Mucosa of rectum (tissue), 2 donors: ENCODE measurements around the gene MAP2.

Experiments
- H3K27ac ChIP-seq, 2 donors: one replicate each; pipeline ENCODE4 v1.7.0; 2013; ENCODE audit warnings: inconsistent platforms in 2 of 2, low read depth in 2 of 2, low read length in 2 of 2
- H3K27me3 ChIP-seq, 2 donors: one replicate each; pipeline ENCODE4 v1.7.0; 2013; ENCODE audit warnings: low read length in 2 of 2; ENCODE audit not compliant: control insufficient read depth in 2 of 2, insufficient read depth in 2 of 2
- H3K36me3 ChIP-seq, 2 donors: one replicate each; pipeline ENCODE4 v1.7.0; 2013; ENCODE audit warnings: low read length in 2 of 2; ENCODE audit not compliant: control insufficient read depth in 2 of 2, insufficient read depth in 2 of 2
- H3K4me1 ChIP-seq, 2 donors: one replicate each; pipeline ENCODE4 v1.7.0; 2013; ENCODE audit warnings: low read length in 2 of 2, mild to moderate bottlenecking in 1 of 2; ENCODE audit not compliant: control insufficient read depth in 2 of 2, insufficient read depth in 2 of 2
- H3K4me3 ChIP-seq, 2 donors: one replicate each; pipeline ENCODE4 v1.7.0; 2013; ENCODE audit warnings: low read length in 2 of 2
- H3K9ac ChIP-seq, 2 donors: one replicate each; pipeline ENCODE4 v1.7.0; 2013; ENCODE audit warnings: low read length in 2 of 2, low read depth in 1 of 2, mild to moderate bottlenecking in 1 of 2
- H3K9me3 ChIP-seq, 2 donors: one replicate each; pipeline ENCODE4 v1.7.0; 2013; ENCODE audit warnings: low read length in 2 of 2; ENCODE audit not compliant: control insufficient read depth in 2 of 2
- donor health status: healthy.
- donor health status: Normal muscosa, but diverticular disease.

The MAP2 gene

DNA sequence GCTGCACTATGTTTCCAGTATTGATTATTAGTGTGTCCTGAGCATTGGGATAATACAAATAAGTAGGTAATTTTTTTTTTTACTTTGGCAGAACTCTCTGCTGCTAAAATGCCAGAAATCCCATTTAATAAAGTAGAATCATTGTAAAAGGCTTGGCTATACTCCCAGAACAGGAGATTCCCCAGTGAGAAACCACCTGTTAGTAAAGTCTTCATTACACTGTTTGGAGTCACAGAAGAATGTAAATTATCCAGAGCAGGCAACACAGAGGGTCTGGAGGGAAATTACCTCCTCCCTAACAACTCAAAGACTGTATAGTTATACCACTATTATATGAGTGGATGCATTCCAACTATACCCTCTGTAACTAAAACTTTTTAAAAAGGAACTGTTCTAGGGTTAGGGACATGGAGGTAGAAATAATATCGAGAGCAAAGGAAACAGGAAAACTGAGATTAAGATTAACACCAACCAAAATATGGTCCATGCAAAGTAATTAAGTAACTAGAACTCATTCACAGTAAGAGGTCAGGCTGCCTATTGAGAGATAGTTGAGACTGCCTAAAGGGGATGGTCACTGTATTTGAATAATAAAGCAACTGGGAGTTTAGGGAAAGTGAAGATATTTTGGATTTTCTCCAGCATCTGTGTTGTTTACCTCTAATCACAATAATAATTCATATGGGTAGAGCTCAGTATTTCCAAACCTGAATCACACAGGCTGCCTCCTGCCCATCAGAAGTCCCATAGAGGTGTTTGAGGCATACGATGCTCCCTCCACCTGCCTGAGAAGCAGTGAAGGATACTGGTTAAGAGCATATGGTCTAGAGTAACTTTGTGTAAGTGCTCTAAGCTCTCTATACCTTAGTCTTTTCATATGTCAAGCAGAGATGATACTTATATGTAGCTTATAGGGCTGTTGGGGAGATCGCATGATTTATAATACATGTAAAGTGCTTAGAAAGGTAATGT lies 34.4 kb downstream of the MAP2 start:
- H3K4me3 ChIP-seq, result no peak overlapping the region
- no peaks in the 10 kb centered on the region for H3K27me3 ChIP-seq
- H3K27ac ChIP-seq, result no peak overlapping the region
- no peak overlapping the region for H3K9ac ChIP-seq
- H3K4me1 ChIP-seq, result no peaks in the 10 kb centered on the region
- no peaks in the 10 kb centered on the region for H3K9me3 ChIP-seq
- no peaks in the 10 kb centered on the region for H3K36me3 ChIP-seq

DNA sequence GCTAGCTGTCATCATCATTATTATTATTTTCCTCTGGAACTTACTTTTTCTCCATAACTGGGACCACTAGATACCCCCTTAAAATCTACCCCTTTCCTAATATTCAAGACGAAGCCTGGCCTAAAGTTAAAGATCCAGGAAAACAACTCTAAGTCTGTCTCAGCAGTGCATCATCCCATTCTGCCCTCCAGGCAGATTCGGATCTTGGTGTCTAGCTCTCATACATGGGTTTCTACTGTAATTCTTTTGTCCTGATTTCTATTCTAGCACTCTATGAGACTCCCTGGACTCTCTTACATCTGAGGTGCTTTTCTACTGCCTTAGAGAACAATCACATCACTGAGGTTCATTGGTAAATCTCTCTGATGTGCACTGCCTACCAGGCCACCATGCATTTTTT lies 35.5 kb downstream of the MAP2 start:
- H3K27me3 ChIP-seq, result no peaks in the 10 kb centered on the region
- no peaks in the 10 kb centered on the region for H3K9me3 ChIP-seq
- no peaks in the 10 kb centered on the region for H3K4me1 ChIP-seq
- no peak overlapping the region for H3K9ac ChIP-seq
- H3K4me3 ChIP-seq, result no peak overlapping the region
- H3K27ac ChIP-seq, result no peak overlapping the region
- H3K36me3 ChIP-seq, result no peaks in the 10 kb centered on the region

DNA sequence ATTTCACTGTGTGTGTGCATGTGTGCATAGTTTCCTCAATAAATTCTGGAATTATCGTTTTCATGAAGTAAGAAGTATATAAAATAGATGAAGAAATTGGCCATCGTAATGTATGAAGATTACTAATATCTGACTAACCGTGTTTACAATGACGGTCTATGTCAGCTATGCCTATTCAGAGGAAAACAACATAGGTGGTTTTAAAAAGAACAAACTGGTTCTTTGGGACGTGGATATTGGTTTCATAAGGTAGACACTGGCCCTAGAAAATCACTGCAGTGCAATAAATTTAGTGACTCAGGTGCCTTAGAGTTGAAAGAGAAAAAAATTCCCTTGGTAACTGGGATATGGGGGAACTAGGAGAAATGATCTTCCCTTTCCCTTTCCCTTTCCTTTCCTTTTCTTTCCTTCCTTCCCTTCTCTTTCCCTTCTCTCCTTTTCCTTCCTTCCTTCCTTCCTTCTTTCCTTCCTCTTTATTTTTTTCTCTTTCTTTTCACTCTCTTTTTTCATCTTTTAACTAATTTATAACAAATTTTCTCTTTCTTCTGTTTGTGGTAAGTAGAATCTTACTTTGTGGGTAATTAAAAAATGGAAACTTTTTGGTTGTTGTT lies 36.4 kb downstream of the MAP2 start:
- Histone ChIP-seq H3K36me3 (no peaks in the 10 kb centered on the region), H3K4me3 (no peak overlapping the region), H3K27me3 (no peaks in the 10 kb centered on the region), H3K9ac (no peak overlapping the region), H3K27ac (no peak overlapping the region), H3K9me3 (no peaks in the 10 kb centered on the region), H3K4me1 (no peaks in the 10 kb centered on the region)

DNA sequence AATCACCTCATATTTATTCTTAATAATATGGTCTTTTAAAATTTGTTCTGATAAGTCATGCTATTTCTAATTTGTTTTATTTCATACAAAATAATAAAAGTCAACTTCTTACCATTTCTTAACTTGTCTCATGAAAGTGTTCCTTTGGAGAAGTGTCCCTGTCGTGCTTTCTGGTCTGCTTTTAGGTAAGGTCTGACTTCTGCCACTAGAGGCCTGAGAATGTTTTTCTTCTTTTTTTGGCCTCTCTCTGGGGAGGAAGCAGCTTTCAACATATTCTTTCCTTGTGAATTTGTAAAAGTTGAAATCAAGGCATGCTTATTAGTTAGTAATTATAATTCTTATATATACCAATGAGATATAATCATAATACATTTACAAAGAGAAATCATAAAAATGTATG lies 39.4 kb downstream of the MAP2 start:
- H3K36me3 ChIP-seq, result no peaks in the 10 kb centered on the region
- H3K4me1 ChIP-seq, result no peaks in the 10 kb centered on the region
- H3K9me3 ChIP-seq, result no peaks in the 10 kb centered on the region
- no peak overlapping the region for H3K27ac ChIP-seq
- H3K4me3 ChIP-seq, result no peak overlapping the region
- H3K27me3 ChIP-seq, result no peaks in the 10 kb centered on the region
- H3K9ac ChIP-seq, result no peak overlapping the region

DNA sequence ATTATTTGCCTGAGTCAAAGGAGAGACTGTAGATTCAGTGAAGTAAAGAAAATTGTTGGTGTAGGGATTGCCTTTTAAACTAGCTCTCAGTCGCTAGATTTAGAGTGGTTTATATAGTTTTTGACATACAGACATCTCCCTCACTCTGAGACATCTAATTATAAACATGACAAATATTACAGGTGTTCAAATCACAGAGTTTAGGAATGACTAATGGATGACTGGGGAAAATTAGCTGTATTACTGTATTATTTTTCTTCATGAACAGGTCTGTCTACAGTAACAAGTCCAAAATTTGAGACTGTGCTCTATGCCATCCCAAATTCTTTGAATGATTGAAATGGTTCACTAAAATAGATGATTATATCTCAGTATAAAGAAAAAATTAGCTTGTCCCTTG lies 40.0 kb downstream of the MAP2 start:
- Histone ChIP-seq H3K9ac (no peak overlapping the region), H3K27ac (no peak overlapping the region), H3K4me3 (no peak overlapping the region), H3K27me3 (no peaks in the 10 kb centered on the region), H3K36me3 (no peaks in the 10 kb centered on the region), H3K9me3 (no peaks in the 10 kb centered on the region), H3K4me1 (no peaks in the 10 kb centered on the region)

DNA sequence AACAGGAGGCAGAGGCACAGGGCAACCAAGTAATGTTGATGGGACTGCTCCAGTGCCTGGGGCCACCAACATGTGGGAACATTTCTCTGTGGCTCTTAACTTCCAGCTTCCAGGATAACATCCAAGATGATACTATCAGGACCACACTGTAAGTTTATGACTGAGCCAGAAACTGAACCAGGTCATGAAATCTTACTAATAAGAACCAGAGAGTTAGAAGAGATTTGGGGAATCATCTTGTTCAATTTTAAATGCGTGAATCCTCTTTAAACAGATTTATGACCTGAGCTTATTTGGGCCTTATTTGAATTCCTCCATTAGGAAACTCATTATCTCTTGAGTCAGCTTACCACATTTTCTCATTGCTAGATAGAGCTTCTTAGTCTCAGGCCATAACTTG lies 45.0 kb downstream of the MAP2 start:
- H3K9ac ChIP-seq, result no peak overlapping the region
- H3K27ac ChIP-seq, result no peak overlapping the region
- H3K36me3 ChIP-seq, result no peaks in the 10 kb centered on the region
- H3K4me3 ChIP-seq, result no peak overlapping the region
- H3K9me3 ChIP-seq, result no peaks in the 10 kb centered on the region
- H3K27me3 ChIP-seq, result no peaks in the 10 kb centered on the region
- H3K4me1 ChIP-seq, result no peaks in the 10 kb centered on the region

DNA sequence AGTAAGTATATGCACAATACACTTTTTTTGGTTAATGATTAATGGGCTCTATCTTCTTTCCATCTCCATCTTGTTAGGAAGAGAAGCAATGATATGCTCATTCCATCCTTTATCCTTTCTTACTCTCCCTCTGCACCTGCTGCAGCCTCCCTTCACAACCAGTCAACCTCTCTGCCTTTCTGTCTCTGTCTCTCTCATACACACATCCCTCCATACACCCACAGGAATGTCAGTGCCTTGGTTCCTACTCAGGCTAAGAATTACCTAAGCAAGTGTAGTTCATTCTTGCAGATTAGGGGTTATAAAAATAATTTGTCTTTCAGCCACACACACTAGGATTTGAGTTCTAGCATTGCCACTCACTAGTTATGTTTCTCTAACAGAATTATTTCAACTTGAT lies 45.6 kb downstream of the MAP2 start:
- no peak overlapping the region for H3K4me3 ChIP-seq
- H3K36me3 ChIP-seq, result no peaks in the 10 kb centered on the region
- no peak overlapping the region for H3K27ac ChIP-seq
- no peak overlapping the region for H3K9ac ChIP-seq
- peaks cover 0 to 4% of the 10 kb centered on the region in 2 donors for H3K4me1 ChIP-seq
- H3K27me3 ChIP-seq, result no peaks in the 10 kb centered on the region
- H3K9me3 ChIP-seq, result no peaks in the 10 kb centered on the region

DNA sequence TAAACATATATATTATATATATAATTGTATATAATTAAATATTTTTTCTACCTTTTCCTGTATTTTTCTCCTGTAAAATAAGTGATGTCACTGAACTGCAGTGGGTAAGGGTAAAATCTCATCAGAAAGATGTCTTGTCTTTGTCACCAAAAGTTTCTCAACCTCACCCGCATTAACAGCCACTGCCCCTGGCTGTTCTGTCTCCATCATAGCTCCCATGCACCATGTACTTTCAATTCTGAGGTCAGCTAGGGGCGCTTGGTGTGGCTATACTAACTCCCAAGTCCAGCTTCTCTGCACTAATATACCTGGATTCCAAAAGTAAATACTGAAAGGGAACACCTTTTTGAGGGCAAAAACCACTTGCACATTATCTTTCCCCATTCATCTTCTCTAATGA lies 46.6 kb downstream of the MAP2 start:
- H3K4me1 ChIP-seq, result peaks cover 0 to 4% of the 10 kb centered on the region in 2 donors
- no peak overlapping the region for H3K4me3 ChIP-seq
- H3K9me3 ChIP-seq, result no peaks in the 10 kb centered on the region
- no peaks in the 10 kb centered on the region for H3K27me3 ChIP-seq
- H3K36me3 ChIP-seq, result no peaks in the 10 kb centered on the region
- H3K27ac ChIP-seq, result no peak overlapping the region
- no peak overlapping the region for H3K9ac ChIP-seq

DNA sequence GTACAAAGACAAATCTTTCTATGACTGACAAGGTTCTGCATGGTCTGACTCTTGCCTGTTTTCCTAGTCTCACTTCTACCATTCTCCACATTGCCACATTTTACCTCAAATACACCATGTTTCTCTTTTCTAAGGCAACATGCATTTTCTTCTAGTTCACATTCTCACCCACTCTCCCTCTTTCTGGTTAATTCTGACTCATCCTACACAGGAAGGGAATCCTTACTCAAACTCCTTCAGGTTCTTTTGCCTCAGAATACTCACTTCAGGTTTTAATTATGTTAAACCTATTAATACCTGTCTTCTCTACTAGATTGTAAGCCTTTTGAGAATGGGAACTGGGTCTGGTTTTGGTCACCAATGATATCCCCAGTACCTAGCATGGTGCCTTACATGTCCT lies 47.2 kb downstream of the MAP2 start:
- H3K27ac ChIP-seq, result no peak overlapping the region
- H3K4me1 ChIP-seq, result peaks cover 0 to 4% of the 10 kb centered on the region in 2 donors
- H3K36me3 ChIP-seq, result no peaks in the 10 kb centered on the region
- H3K4me3 ChIP-seq, result no peak overlapping the region
- H3K27me3 ChIP-seq, result no peaks in the 10 kb centered on the region
- H3K9me3 ChIP-seq, result no peaks in the 10 kb centered on the region
- no peak overlapping the region for H3K9ac ChIP-seq

DNA sequence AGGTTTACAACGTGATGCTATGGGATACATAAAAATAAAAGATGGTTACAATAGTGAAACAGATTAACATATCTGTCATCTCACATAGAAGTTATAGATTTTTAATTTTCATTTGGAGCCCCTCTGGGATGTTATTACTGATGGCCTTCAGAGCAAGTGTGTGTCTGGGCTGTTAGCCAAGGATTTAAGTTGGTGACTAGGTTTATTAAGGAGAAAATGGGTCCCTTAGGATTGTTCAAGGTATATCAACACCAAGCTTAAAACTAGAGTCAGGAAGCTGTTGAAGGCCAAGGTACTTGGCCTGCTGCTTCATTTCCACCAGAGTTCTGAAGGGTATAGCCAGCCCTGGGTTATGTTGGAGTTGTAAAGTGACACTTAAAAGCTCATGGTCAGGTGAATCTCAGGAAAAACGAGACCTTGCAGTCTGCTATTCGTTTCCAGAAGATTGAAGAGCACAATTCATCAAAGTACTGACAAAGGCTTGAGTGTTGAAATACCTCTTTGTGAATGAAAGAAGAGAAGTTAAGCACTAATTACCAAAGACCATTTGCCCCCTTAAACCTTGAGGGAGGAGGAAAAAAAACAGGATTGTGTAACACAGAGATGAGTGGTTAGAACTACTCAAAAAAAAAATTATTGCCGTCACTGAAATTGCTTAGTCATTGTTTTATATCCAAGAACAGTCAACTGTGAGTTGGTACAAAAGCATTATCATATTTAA lies 48.4 kb downstream of the MAP2 start:
- H3K4me1 ChIP-seq, result peaks cover 0 to 4% of the 10 kb centered on the region in 2 donors
- no peaks in the 10 kb centered on the region for H3K9me3 ChIP-seq
- no peaks in the 10 kb centered on the region for H3K36me3 ChIP-seq
- H3K4me3 ChIP-seq, result no peak overlapping the region
- H3K27ac ChIP-seq, result no peak overlapping the region
- no peak overlapping the region for H3K9ac ChIP-seq
- H3K27me3 ChIP-seq, result no peaks in the 10 kb centered on the region
